ENCODE measurements around the gene TEAD3.
"Not testable (repeated sequence)": the region's sequence is repeated elsewhere in the genome, so short reads cannot be mapped to it uniquely, and the experiment has no call there.

Gene TEAD3

DNA sequence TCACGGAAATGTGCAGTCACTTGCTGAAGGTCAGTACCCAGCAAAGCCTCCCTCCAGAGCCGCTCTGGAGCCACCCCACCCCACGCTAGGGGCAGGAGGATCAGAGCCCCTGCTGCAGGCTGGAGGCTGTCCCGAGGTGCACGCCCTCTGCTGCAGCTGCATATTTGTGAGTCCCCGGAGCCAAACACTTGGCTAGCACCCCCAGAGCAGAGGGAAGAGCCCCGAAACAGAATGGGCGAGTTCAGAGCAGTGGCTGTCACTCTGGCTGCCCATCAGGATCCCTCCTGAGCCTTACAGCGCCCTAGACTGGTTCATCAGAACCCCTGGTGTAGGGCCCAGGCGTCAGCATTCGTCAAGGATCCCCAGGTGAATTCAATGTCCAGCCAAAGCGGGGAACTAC, 25.3 kb upstream of the TEAD3 start:
- Mint-ChIP-seq H3K36me3 (ENCODE audit: insufficient read depth) (peaks cover 6% of the 10 kb centered on the region), H3K27ac (ENCODE audit: low read depth) (no peak overlapping the region), H3K4me1 (peaks cover 28% of the 10 kb centered on the region), H3K9me3 (no peaks in the 10 kb centered on the region), H3K27me3 (no peaks in the 10 kb centered on the region), H3K4me3 (no peak overlapping the region)
- no peak for ATAC-seq (replicated peaks; ENCODE audit: extremely low read depth, poor library complexity, severe bottlenecking)
- DNase-seq (ENCODE audit: low spot score in 2 of 2) = no peak

DNA sequence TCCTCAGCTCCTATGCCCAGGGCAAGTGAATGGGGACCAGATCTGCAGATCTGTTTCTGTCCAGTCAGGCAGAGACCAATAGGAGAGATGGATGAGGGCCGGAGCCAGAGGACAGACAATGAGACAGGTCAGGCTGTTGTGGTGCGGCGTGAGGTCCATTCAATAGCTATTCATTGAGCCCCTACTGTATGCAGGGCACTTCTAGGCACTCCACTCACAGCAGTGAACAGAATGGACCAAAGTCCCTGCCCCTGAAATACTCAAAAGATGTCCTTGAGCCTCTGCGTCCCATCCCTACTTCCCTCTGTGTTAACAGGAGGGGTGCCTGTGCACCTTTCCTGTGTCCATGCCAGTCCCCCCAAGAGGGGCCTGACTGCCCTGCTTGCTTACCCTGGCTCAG, 24.4 kb upstream of the TEAD3 start:
- peaks cover 28% of the 10 kb centered on the region for H3K4me1 Mint-ChIP-seq
- no peak overlapping the region for H3K27ac Mint-ChIP-seq (ENCODE audit: low read depth)
- no peaks in the 10 kb centered on the region for H3K27me3 Mint-ChIP-seq
- ATAC-seq (replicated peaks; ENCODE audit: extremely low read depth, poor library complexity, severe bottlenecking) (no peak), DNase-seq (ENCODE audit: low spot score in 2 of 2) (no peak)
- H3K4me3 Mint-ChIP-seq = no peak overlapping the region
- H3K9me3 Mint-ChIP-seq = no peaks in the 10 kb centered on the region
- peaks cover 6% of the 10 kb centered on the region for H3K36me3 Mint-ChIP-seq (ENCODE audit: insufficient read depth)

DNA sequence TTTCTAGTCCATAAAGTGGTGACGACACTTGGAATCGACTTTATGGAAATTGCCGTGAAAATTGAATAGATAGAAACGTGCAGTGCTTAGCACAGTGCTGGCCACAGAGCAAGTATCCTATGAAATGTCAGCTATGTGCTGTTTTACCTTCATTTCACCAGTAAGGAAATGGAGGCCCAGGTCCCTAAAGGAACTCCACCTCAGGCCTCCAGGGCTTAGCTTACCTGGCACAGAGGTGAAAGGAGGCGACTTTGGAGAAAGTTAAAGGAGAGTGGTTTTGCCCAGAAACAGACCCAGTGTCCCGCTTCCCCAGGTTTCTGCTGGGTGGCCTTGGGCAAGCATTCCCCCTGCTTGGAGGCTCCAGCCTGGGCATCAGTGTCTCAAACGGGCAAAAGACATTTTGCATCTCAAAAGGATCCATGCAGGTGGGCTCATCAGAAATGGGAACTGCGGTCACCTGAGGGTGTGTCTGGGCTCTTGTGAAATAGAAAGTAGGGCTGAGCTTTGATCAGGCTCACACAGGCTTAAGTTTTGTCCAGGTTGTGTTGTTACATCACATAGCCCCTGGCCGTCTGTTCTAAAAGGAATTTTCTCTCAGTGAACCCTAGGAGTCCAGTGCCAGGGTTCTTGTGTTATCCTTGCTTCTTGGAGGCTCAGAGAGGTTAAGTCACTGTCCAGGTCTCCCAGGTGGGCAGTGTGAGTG, 22.6 kb upstream of the TEAD3 start:
- H3K4me1 Mint-ChIP-seq = peaks cover 25% of the 10 kb centered on the region
- no peak for DNase-seq (ENCODE audit: low spot score in 2 of 2)

DNA sequence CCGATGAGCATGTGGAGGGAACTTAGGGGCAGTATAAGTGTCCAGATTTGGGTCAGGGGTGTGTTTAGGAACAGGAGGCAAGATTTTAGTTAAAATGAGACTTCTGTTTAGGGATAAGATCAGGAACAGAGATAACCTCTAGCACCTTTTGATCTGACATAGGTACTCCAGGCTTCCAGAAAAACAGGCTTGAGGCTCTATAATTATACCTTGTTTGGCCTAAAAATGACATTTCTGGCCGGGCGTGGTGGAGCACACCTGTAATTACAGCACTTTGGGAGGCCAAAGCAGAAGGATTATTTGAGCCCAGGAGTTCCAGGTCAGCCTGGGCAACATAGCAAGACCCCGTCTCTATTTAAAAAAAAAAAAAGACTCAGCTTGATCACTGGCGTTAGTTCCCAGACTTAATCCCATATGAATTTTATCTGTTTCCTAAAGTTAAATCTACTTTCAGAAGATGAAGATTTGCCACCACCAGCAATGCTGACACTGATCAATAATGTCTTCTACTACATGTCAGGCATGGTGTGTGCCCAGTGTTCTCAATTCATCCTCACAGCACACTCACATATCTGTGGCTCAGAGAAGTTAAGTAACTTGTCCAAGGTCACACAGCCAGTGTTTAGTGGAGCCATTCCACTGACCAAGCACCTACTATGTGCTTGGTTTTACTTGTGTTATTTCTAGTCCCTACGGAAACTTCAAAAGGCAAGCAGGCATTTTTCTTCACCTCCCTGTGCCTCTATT, 21.9 kb upstream of the TEAD3 start:
- DNase-seq (ENCODE audit: low spot score in 2 of 2) = no peak
- no peak for ATAC-seq (replicated peaks; ENCODE audit: extremely low read depth, poor library complexity, severe bottlenecking)
- Mint-ChIP-seq H3K27me3 (no peaks in the 10 kb centered on the region), H3K9me3 (no peaks in the 10 kb centered on the region), H3K36me3 (ENCODE audit: insufficient read depth) (peaks cover 4% of the 10 kb centered on the region), H3K27ac (ENCODE audit: low read depth) (no peak overlapping the region), H3K4me1 (peaks cover 19% of the 10 kb centered on the region), H3K4me3 (no peak overlapping the region)

More for the DNA sequence above, 22.6 kb upstream of the TEAD3 start:
- Mint-ChIP-seq H3K36me3 (ENCODE audit: insufficient read depth) (peaks cover 4% of the 10 kb centered on the region), H3K27me3 (no peaks in the 10 kb centered on the region), H3K4me3 (no peak overlapping the region), H3K27ac (ENCODE audit: low read depth) (no peak overlapping the region), H3K9me3 (no peaks in the 10 kb centered on the region)
- ATAC-seq (replicated peaks; ENCODE audit: extremely low read depth, poor library complexity, severe bottlenecking) = no peak

DNA sequence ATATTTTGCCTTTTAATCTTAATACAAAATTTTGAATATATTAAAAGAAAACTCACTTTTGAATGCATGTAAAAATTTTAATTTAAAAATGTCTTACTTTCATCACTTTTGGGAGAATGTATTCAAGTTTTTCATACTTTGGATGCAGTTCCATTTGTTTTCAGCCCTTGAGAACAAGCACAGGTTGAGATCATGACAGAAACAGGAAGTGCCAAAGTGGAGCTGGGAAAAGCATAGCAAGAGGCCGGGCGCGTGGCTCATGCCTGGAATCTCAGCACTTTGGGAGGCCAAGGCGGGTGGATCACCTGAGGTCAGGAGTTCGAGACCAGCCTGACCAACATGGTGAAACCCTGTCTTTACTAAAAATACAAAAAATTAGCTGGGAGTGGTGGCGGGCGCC, 21.1 kb upstream of the TEAD3 start:
- ATAC-seq (replicated peaks; ENCODE audit: extremely low read depth, poor library complexity, severe bottlenecking); H3K36me3 Mint-ChIP-seq (ENCODE audit: insufficient read depth); DNase-seq (ENCODE audit: low spot score in 2 of 2); H3K4me3 Mint-ChIP-seq; H3K27ac Mint-ChIP-seq (ENCODE audit: low read depth); H3K27me3 Mint-ChIP-seq; H3K9me3 Mint-ChIP-seq: not testable (repeated sequence)
- H3K4me1 Mint-ChIP-seq = peaks cover 12% of the 10 kb centered on the region

DNA sequence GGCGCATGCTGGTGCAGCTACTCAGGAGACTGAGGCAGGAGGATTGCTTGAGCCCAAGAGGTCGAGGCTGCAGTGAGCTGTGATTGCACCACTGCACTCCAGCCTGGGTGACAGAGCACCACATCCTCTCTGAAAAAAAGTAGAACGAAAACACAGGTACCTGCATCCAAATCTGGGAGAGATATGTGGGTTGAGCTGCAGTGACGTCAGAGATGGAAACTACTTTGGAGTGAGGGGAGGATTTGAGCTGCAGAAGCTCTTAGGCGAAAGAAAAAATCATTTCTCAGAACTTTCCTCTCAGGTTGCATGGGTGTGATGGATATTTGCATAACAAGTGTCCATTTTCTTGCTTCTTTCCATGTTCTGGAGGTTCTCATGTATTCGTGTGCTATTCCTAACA, 19.8 kb upstream of the TEAD3 start:
- Mint-ChIP-seq H3K4me3 (no peak overlapping the region), H3K4me1 (no peaks in the 10 kb centered on the region), H3K36me3 (ENCODE audit: insufficient read depth) (no peaks in the 10 kb centered on the region), H3K9me3 (no peaks in the 10 kb centered on the region), H3K27ac (ENCODE audit: low read depth) (no peak overlapping the region), H3K27me3 (peaks cover 12% of the 10 kb centered on the region)
- DNase-seq (ENCODE audit: low spot score in 2 of 2) = no peak
- ATAC-seq (replicated peaks; ENCODE audit: extremely low read depth, poor library complexity, severe bottlenecking) = no peak

DNA sequence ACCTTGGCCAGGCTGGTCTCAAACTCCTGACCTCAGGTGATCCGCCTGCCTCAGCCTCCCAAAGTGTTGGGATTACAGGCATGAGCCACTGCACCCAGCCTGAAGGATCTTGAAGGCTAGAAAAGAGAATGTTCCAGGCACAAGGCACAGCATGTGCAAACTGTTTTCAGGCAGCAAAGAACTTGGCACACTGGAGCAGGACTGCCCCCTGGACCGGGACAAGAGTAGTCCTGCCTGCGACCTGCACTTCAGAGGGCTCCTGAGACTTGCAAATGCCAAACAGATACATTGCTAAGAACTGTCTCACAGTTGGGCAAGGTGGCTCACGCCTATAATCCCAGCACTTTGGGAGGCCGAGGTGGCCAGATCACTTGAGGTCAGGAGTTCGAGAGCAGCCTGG, 19.1 kb upstream of the TEAD3 start:
- ATAC-seq (replicated peaks; ENCODE audit: extremely low read depth, poor library complexity, severe bottlenecking); H3K4me3 Mint-ChIP-seq; H3K36me3 Mint-ChIP-seq (ENCODE audit: insufficient read depth); H3K27ac Mint-ChIP-seq (ENCODE audit: low read depth); H3K4me1 Mint-ChIP-seq; H3K9me3 Mint-ChIP-seq; DNase-seq (ENCODE audit: low spot score in 2 of 2): not testable (repeated sequence)
- H3K27me3 Mint-ChIP-seq = peaks cover 19% of the 10 kb centered on the region

DNA sequence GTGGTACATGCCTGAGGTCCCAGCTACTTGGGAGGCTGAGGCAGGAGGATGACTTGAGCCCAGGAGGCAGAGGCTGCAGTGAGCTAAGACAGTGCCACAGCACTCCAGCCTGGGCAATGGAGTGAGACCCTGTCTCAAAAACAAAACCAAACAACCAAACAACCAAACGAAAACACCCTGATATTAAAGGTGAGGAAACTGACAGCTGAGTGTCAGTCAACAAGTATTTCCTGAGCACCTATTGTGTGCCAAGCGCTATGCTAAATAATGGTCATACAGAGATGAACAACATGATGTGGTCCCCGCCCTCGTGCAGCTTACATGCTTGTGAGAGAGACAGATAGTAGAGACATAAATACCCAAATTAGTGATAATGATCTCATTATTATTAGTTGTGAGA, 17.7 kb upstream of the TEAD3 start:
- Mint-ChIP-seq H3K4me1 (no peaks in the 10 kb centered on the region), H3K27ac (ENCODE audit: low read depth) (no peak overlapping the region), H3K36me3 (ENCODE audit: insufficient read depth) (no peaks in the 10 kb centered on the region), H3K9me3 (no peaks in the 10 kb centered on the region), H3K4me3 (no peak overlapping the region), H3K27me3 (peaks cover 28% of the 10 kb centered on the region)
- ATAC-seq (replicated peaks; ENCODE audit: extremely low read depth, poor library complexity, severe bottlenecking) (no peak), DNase-seq (ENCODE audit: low spot score in 2 of 2) (no peak)

DNA sequence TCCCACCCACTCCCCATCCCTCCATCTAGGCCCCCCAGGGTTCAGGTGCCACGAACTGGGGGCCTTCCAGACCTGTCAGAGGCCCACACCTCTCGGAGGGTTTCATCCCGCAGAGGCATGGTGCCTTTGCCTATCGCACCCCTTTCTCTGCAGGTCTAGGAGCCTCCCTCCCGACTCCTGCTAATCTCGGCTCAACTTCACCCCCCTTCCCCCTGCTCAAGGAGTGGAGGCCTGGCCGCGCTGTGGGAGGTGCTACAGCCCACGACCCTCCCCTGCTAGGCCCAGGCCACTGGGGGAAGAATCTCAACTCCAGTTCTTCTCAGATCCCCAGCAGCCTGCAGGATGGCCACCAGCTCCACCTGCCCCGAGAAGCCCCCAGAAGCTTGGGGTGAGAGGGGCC, 15.9 kb upstream of the TEAD3 start, which contains the start of gene TULP1:
Gene TULP1, minus strand, starts transcription at position 157 of the 400 bp plus-strand sequence. Its CDS starts 38 bp downstream, at position 119.
- H3K4me1 Mint-ChIP-seq = no peaks in the 10 kb centered on the region
- DNase-seq (ENCODE audit: low spot score in 2 of 2) (no peak), ATAC-seq (replicated peaks; ENCODE audit: extremely low read depth, poor library complexity, severe bottlenecking) (no peak)
- H3K36me3 Mint-ChIP-seq (ENCODE audit: insufficient read depth) = no peaks in the 10 kb centered on the region
- peaks cover 28% of the 10 kb centered on the region for H3K27me3 Mint-ChIP-seq
- H3K27ac Mint-ChIP-seq (ENCODE audit: low read depth) = no peak within 1 kb of the TSS
- no peaks in the 10 kb centered on the region for H3K9me3 Mint-ChIP-seq
- no peak within 1 kb of the TSS for H3K4me3 Mint-ChIP-seq

DNA sequence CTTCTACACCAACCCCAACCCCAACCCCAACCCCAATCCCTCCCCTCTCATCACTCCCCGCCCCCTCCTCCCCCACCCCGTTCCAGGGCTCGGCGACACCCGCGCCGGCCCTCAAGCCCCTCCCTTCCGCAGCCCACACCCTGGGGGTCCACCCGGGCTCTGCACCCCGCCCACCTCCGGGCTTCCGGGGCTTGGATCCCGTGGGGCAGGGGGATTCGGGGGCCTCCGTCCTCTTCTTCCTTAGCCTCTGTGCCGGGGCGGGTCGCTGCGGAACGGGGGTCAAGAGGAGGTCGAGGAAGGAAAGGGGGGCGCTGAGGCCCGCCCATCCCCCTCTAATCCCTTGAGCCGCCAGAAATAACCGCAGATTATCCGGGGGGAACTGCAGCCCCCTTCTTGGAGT, 15.1 kb upstream of the TEAD3 start:
- H3K27ac Mint-ChIP-seq (ENCODE audit: low read depth) = no peak overlapping the region
- peaks cover 28% of the 10 kb centered on the region for H3K27me3 Mint-ChIP-seq
- no peak for ATAC-seq (replicated peaks; ENCODE audit: extremely low read depth, poor library complexity, severe bottlenecking)
- no peak overlapping the region for H3K4me3 Mint-ChIP-seq
- no peaks in the 10 kb centered on the region for H3K9me3 Mint-ChIP-seq
- no peak for DNase-seq (ENCODE audit: low spot score in 2 of 2)
- no peaks in the 10 kb centered on the region for H3K36me3 Mint-ChIP-seq (ENCODE audit: insufficient read depth)
- H3K4me1 Mint-ChIP-seq = no peaks in the 10 kb centered on the region

DNA sequence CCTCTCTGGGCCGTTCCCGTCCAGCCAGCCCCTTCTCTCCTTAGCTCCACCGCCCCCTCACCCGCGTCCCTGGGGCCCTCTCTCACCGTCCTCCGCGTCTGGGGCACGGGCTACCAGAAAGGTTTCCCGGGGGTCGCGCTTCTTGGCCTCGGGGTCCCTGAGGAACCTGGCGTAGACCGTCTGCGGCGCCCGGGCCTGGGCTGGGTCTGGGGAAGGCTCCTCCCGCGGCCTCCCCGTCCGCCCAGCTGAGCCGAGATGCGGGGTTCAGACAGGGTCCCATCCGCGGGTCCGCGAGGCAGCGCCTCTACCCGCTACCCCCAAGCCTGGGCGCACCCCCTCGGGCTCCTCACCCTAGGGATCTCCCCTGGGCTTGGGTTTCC, 14.7 kb upstream of the TEAD3 start:
- no peaks in the 10 kb centered on the region for H3K4me1 Mint-ChIP-seq
- no peak overlapping the region for H3K4me3 Mint-ChIP-seq
- peaks cover 28% of the 10 kb centered on the region for H3K27me3 Mint-ChIP-seq
- no peak for ATAC-seq (replicated peaks; ENCODE audit: extremely low read depth, poor library complexity, severe bottlenecking)
- H3K27ac Mint-ChIP-seq (ENCODE audit: low read depth) = no peak overlapping the region
- H3K9me3 Mint-ChIP-seq = no peaks in the 10 kb centered on the region
- no peaks in the 10 kb centered on the region for H3K36me3 Mint-ChIP-seq (ENCODE audit: insufficient read depth)
- DNase-seq (ENCODE audit: low spot score in 2 of 2) = no peak

DNA sequence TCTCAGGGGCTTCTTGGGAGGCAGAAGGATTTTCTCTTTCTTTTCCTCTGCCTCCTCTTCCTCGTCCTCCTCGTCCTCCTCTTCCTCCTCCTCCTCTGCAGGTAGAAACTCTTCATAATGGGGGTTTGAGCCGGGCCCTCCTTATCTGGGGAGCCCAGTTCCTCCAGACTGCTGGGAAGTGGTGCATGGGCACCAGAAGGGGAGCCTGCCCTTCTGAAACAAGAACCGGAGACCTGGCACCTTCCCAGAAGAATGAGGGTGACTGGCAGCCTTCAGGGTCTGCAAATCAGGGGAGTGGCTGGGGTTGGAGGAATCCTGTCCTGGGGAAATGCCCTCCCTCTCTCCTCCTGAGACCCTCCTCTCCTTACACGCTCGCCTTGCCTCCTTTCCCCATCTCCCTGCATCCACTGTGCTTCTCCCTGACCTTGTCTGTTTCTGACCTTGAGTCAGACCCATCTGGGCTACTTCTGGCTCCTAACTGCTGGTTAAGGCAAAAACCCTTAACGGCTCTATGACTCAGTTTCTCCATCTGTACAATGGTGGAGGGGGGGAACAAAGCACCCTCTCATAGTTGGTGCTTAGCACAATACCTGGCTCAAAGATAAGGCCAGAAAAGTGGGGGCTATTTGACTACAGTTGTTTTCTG, 14.2 kb upstream of the TEAD3 start:
- Mint-ChIP-seq H3K4me1 (no peaks in the 10 kb centered on the region), H3K9me3 (no peaks in the 10 kb centered on the region), H3K4me3 (no peak overlapping the region), H3K36me3 (ENCODE audit: insufficient read depth) (no peaks in the 10 kb centered on the region), H3K27me3 (peaks cover 28% of the 10 kb centered on the region), H3K27ac (ENCODE audit: low read depth) (no peak overlapping the region)
- no peak for ATAC-seq (replicated peaks; ENCODE audit: extremely low read depth, poor library complexity, severe bottlenecking)
- DNase-seq (ENCODE audit: low spot score in 2 of 2) = no peak

DNA sequence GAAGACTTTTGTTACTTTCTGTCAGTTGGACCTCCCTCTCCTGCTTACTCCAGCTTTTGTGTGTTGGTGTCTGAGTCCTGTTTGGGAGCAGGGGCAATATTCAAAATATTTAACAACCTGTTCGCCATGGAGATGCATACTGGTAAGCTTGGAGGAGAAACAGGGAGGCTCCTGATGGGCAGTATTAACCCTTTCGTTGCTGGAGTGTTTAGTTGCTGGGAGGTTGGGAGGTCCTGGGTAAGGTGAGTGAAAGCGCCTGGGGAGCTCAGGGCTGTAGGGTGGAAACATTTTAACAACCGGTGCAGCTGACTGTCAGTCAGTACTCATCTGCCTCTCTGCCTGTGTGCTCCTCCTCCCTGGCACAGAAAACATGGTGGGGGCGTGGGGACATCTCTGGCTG, 11.7 kb upstream of the TEAD3 start:
- DNase-seq (ENCODE audit: low spot score in 2 of 2) (no peak), ATAC-seq (replicated peaks; ENCODE audit: extremely low read depth, poor library complexity, severe bottlenecking) (no peak)
- H3K27ac Mint-ChIP-seq (ENCODE audit: low read depth) = no peak overlapping the region
- peaks cover 28% of the 10 kb centered on the region for H3K27me3 Mint-ChIP-seq
- H3K4me1 Mint-ChIP-seq = no peaks in the 10 kb centered on the region
- no peaks in the 10 kb centered on the region for H3K36me3 Mint-ChIP-seq (ENCODE audit: insufficient read depth)
- no peak overlapping the region for H3K4me3 Mint-ChIP-seq
- no peaks in the 10 kb centered on the region for H3K9me3 Mint-ChIP-seq

Measured in central memory CD8-positive, alpha-beta T cell (primary cell).